GM19467 (cell line): ENCODE results near the gene COL4A2.
"Not testable (repeated sequence)": the region's sequence is repeated elsewhere in the genome, so short reads cannot be mapped to it uniquely, and the experiment has no call there.

Experiments used
- ATAC-seq: cut with Tn5 transposase; IDR thresholded peaks from one replicate; pipeline ENCODE4 v1.9.1; 2021; ENCODE audit warnings: mild to moderate bottlenecking, moderate library complexity; ENCODE audit not compliant: unreplicated experiment

The COL4A2 gene

GRCh38 chr13:110305544-110305943 lies 1.5 kb upstream of the COL4A2 start:
- no peak for ATAC-seq

DNA sequence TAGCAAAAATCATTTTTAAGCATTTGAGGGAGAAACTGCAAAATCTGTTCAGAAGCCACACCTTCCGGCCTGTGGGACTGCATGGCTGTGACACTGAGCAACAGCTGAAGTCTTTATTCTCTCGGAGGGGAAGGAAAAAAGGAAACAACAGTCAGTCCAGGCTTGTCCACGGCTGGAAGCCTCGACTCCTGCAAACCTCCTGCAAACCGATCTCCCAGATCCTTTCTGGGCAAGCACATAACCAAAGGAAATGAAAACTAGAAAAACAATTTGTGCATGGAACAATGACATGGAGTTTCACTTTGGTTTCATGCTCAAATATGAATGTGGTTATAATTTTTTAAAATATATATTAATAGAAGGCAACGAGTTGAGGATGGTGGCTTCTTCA lies 1.1 kb upstream of the COL4A2 start:
- ATAC-seq = no peak

GRCh38 chr13:110306340-110306959 lies 634 bp upstream of the COL4A2 start:
- ATAC-seq = no peak

DNA sequence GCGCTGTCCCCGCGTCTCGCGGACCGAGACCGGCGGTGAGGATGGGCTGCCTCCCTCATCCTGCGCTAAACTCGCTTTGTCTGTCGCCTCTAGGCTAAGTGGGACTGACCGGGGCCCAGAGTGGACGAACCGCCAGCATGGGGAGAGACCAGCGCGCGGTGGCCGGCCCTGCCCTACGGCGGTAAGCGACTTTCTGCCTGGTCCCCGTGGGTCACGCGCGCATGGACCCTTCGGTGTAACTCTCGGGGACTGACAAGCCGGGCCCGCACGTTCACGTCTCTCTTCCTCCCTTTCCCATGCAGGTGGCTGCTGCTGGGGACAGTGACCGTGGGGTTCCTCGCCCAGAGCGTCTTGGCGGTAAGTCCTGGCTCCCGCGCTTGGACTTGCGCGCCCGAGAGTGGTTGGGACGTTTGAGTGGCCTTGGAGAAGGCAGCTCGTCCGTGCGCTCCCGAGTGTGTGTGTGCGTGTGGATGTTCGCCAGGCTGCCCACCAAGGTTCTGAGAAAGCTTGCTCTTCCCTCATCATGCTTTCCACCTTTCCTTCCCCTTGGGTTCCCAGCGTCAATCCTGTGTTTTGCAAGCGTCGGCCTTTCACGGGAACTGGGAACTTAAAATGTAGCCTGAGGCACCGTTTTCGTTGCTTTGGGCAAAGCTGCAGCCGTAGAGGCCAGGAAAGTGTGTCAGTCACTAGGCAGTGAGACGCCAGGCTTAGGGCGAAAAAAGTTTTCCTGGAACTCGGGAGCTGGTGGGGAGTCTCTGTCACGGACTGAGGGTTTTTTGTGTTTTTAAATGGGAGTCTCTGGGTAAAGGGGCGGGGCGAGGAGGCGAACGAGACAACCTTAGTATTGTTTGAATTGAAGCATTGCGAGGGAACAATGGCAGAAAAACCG lies 927 bp downstream of the COL4A2 start:
- no peak for ATAC-seq

GRCh38 chr13:110308656-110309359 lies 1.7 kb downstream of the COL4A2 start:
- no peak for ATAC-seq

DNA sequence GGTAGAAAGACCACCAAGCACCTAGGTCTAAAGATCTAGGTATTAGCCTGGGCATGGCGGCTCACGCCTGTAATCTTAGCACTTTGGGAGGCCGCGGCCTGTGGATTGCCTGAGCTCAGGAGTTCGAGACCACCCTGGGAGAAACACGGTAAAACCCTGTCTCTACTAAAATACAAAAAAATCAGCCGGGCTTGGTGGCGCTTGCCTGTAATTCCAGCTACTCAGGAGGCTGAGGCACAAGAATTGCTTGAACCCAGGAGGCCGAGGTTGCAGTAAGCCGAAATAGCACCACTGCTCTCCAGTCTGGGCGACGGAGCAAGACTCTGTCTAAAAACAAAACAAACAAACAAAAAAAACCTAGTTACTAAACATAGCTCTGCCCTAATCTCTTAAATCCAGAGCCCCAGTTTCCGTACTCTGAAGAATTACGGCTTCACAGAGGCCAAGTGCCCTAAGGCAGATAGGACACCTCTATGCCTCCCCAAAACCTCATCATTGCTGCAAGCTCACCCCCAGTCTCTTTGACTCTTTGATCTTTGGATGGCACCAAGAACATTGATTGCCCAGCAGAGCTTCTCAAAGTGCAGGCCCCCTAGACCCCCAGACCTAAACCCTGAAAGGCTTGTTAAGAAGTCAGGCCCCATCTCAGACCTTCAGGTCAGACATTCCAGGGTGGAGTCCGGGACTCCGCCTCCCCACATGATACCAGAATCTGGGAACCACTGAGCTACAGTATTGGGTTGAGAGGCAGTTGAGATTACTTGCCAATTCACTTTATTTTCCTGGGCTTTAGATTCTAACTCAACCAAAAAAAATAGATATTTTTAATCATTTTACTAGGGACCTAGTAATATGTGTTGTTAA lies 2.8 kb downstream of the COL4A2 start:
- no peak for ATAC-seq

GRCh38 chr13:110310541-110311442 lies 3.7 kb downstream of the COL4A2 start:
- no peak for ATAC-seq

DNA sequence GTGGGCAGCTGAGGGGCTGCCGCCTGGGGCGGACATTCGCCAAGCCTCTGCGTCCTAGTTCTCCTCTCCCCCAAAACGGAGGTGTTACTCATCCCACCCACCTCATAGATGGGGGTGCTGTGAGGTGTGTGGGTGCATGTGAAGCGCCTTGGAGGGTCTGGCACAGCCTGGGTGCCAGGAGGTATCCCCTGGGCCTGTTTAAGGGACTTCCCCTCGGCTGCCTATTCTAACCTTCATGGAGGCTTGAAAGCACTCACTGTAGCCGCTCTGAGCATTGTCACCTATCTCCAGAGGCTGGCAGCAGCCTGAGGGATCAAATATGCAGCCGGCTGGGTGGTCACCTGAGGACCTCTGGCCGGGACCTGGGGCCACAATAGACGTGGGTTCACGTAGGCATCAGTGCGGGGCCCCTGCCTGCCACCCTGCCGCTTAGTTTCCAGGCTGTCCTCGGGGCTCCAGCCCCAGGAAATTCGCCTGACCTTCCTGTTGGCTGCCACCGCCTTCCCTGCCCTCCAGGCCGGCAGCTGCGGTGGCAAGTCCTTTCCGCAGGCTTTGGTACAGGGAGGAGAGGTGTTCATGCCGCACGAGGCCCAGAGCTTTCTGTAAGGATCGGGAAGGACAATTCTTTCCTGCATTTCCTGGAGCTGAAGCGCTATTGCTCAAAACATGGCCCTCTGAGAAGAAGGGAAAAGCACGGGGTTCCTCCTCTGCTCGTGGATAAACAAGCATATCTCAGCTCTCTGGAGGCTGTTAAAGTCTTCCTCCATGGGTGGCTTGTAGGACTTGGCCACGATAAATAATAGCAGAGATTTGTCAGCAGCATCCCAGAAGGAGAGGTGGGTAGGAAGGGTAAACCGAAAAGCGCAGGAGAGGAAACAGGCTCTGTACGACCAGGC lies 4.6 kb downstream of the COL4A2 start:
- ATAC-seq = no peak

DNA sequence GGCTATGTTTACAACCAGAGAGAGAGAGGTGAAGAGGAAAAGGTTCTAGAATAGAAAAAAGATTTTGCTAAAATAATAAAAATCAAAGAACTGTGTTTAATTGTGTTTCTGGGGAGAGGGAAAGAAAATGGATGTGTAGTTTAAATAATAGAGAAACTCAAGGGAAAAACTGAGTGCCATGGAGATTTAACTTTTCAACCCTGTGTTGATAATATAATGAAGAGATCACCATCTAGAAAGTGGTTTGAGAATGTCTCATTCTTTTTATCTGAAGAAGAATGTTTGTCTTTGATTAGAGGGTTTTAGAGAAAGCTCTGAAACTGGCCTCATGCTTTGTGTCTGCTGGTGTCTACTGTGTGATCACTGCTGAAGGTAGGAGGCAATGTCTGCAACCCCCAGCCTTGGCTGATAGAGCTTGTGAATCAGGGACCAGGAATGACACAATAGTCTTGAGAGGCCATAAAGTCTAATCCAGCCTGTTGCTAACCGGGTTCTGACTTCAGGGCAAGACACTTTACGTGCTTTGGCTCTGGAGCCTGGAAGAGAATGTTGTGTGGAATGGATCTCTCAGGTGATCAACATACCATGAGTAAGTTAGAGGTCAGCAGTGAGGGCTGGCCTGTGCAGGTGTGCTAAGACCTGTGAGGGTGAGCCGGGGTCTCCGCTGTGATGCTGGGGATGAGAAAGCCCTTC lies 5.4 kb downstream of the COL4A2 start:
- no peak for ATAC-seq

DNA sequence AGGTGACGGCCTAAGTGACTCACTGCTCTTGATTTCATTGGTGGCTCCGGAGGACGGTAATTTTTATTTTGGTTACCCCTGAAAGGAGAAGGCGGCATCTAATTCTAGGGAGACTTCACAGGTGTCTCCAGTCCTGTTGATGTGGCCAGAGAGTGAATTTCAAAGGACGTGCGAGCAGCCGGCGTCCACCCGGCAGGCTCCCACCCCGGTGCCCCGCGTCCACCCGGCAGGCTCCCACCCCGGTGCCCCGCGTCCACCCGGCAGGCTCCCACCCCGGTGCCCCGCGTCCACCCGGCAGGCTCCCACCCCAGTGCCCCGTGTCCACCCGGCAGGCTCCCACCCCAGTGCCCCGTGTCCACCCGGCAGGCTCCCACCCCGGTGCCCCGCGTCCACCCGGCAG lies 6.2 kb downstream of the COL4A2 start:
- ATAC-seq = not testable (repeated sequence)

DNA sequence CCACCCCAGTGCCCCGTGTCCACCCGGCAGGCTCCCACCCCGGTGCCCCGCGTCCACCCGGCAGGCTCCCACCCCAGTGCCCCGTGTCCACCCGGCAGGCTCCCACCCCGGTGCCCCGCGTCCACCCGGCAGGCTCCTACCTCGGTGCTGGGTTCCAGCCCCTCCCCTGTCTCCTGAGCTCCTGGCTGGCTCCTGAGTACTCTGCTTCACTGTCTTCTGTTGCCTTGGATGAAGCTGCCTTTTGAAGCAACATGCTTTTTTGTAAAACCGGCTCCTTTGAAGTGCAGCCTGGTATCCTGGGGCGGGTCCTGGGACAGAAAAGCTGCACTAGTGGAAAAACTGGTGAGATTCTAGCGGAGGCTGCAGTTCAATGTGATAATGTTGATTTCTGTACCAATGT lies 6.6 kb downstream of the COL4A2 start:
- not testable (repeated sequence) for ATAC-seq

DNA sequence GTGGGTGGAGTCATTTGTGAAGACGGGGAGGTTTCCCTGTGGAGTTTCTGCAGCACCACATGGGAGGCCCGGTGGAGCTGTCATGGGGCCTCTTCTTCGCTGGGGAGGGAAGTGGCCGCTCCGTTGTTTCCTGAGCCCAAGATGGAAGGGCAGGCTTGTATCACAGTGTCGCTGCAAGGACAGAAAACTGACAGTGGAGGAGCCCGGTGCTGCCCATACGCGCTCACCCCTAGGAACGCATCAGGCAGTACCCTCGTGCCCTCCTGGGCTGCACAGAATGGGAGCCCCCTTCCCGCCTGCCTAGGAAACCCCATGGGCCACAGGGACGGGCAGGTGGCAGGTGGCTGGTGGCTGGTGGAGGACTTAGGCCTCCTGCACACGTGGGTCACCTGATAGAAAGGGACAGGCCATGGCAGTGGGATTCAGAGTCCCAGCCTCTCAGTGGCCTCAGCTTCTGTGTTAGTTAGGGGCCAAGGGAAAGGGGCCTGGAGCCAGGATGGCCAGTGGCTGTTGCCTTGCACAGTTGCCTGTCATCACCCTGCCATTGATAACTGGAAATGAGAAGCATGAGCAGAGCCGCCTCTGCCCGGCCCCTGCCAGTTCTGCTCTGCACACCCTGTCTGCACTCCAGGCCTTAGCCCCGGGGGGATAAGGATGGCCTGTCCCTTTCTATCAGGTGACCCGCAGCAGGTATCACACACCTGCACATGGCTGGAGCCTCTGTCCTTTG lies 7.6 kb downstream of the COL4A2 start:
- ATAC-seq = no peak

- no peak for ATAC-seq
Observed at GRCh38 chr13:110316196-110316595, 9.1 kb downstream of the COL4A2 start.

GRCh38 chr13:110317093-110317492 lies 10.0 kb downstream of the COL4A2 start:
- no peak for ATAC-seq

GRCh38 chr13:110317496-110318195 lies 10.6 kb downstream of the COL4A2 start:
- no peak for ATAC-seq

DNA sequence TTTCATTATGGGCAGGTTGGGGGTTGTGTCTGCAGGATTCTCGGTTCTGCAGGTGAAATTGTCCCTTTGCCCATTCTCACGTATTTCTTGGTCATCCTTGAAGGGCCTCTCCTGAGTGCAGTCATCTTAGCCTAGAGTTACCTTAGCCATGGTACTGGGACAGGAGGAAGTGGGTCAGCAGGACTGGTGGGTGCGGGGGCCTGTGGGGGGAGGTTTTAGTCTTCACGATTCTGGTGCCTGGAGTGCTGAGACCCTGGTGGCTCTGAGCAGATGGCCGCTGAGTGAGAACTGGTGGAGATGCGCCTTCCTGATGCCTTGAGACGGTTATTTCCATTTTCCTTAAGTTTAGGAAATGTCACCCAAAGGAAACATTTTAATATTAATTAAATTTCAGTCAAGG lies 11.8 kb downstream of the COL4A2 start:
- no peak for ATAC-seq

DNA sequence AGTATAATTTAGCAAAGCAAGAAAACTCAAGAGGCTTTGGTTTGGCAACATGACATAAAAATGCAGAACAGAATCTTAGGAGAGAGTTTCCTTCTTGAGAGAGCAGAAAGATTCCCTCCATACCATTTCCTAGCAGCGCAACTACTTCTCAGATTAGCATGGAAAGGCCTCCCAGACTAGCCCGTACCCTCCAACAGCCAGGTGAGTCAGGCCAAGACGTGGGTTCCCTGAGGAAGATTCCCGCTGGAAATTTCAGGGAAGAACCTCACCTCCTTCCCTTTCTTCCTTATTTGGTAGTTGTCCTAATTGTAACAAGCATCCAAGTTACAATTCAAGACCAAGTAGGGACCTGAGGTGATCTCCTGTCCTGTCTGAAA lies 12.3 kb downstream of the COL4A2 start:
- ATAC-seq = no peak
